GM12874 (cell line): ENCODE data around the gene LRP11.

ENCODE experiments used
- CTCF ChIP-seq: IDR thresholded peaks from 2 replicates; pipeline ENCODE4 v1.5.1; 2011; ENCODE audit warnings: low read depth, mild to moderate bottlenecking, control low read depth, low read length, moderate library complexity; ENCODE audit not compliant: insufficient read depth

Gene LRP11

DNA sequence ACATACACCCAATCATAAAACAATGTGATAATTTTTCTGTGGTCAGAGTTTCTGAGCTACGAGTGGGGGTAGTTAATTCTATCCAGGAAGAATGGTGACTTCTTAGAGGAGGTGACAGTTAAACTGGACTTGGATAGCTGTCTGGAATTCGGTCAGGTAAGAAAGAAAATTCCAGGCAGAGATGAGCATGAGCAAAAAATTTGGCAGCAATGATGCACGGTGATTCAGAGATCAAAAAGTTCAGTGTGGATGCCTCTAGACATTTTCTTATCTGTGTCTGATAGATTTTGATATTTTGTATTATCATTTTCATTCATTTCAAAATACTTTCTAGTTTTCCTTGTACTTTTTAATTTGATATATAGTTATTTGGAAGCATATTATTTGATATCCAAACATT is 21.7 kb upstream of the LRP11 start:
- no peak for TF ChIP-seq CTCF

GRCh38 chr6:149884617-149885016 is 20.5 kb upstream of the LRP11 start:
- no peak for TF ChIP-seq CTCF

GRCh38 chr6:149884215-149884614 is 20.1 kb upstream of the LRP11 start:
- no peak for TF ChIP-seq CTCF

DNA sequence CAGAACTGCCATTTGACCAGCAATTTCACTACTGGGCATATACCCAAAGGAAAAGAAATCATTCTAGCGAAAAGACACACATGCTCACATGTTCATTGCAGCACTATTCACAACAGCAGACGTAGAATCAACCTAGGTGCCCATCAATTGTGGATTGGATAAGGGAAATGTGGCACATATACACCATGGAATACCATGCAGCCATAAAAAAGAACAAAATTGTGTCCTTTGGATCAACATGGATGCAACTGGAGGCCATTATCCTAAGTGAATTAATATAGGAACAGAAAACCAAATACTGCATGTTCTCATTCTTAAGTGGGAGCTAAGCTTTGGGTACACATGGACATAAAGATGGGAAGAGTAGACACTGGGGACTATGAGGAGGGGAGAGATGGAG is 17.7 kb upstream of the LRP11 start:
- TF ChIP-seq CTCF = no peak

- TF ChIP-seq CTCF = no peak
Observed at GRCh38 chr6:149881066-149881766, 17.1 kb upstream of the LRP11 start.

DNA sequence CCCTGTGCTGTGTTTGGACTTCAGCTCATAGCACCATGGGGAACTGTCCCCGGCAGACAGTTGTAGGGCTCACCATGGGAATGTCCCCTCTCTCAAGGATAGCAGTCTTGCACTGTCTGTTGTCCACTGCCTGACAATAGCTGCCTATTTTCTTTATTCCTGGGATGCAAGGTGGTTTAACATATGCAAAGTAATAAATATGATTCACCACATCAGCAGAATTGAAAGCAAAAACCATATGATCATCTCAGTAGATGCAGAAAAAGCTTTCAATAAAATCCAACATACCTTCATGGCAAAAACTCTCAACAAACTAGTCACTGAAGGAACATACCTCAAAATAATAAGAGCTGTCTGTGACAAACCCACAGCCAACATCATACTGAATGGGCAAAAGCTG is 13.5 kb upstream of the LRP11 start:
- no peak for TF ChIP-seq CTCF

- no peak for TF ChIP-seq CTCF
Observed at GRCh38 chr6:149876241-149876933, 12.2 kb upstream of the LRP11 start.
